ENCODE data around the gene ATIC.

DNA sequence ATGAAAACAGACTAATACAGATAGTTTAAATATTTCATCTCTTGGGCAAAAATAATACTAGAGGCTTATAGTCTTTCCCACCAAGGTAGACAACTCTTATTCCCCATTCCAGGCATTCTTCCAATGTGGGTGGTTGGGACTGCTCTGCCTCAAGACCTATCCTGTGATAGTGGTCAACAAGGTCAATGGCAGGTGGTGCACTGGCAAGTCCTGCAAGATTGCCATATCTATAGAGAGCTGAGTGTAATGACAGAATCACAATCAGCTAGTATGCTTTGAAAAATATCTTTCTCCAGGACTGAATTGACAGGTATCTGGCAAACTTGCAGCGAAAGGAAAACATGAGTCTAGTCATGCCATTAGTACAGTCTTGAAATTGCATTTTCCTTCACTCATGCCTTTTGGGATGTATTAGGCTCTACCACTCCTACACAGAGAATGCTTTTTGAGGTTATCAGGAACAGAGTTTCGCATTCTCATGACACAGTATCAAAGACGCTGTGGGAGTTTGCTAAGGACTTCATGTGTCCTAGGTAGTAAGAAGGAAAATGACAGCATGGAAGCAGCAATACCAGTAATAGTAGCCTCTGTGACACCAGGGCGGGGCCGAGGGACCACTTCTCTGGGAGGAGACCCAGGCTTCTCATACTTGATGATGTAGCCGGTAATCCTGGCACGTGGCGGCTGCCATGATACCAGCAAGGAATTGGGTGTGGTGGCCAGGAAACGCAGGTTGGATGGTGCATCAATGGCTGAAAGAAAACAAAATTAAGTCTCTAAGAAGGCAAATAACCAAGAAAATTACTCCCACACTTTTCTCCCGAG lies 63.0 kb downstream of the ATIC start:
- no peak for TF ChIP-seq POLR2A (IDR thresholded peaks at IDR 0.05)
- TF ChIP-seq, protein P1, sequence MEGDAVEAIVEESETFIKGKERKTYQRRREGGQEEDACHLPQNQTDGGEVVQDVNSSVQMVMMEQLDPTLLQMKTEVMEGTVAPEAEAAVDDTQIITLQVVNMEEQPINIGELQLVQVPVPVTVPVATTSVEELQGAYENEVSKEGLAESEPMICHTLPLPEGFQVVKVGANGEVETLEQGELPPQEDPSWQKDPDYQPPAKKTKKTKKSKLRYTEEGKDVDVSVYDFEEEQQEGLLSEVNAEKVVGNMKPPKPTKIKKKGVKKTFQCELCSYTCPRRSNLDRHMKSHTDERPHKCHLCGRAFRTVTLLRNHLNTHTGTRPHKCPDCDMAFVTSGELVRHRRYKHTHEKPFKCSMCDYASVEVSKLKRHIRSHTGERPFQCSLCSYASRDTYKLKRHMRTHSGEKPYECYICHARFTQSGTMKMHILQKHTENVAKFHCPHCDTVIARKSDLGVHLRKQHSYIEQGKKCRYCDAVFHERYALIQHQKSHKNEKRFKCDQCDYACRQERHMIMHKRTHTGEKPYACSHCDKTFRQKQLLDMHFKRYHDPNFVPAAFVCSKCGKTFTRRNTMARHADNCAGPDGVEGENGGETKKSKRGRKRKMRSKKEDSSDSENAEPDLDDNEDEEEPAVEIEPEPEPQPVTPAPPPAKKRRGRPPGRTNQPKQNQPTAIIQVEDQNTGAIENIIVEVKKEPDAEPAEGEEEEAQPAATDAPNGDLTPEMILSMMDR (IDR thresholded peaks at IDR 0.05) = no peak

Data from Peyer's patch (tissue), 4 donors.